Heart right ventricle (tissue), 16 donors: ENCODE results near the gene CDH10. TPM values are rescaled to one million over a fixed set of nuclear protein-coding genes. Genes with fewer than 3 reads are reported as not detected.

Source experiments
- ATAC-seq, 8 donors: fragments of 200-7000 bp; cut with Tn5 transposase; one replicate each; pipeline ENCODE4 v1.9.1; 2020; ENCODE audit warnings: mild to moderate bottlenecking in 8 of 8, moderate library complexity in 8 of 8, moderate number of reproducible peaks in 1 of 8
- DNase-seq, 2 donors: peaks; one replicate each; pipeline ENCODE4 v3.0.0-alpha.2; 2020
- H3K27ac ChIP-seq, 10 donors: fragments of 200-600 bp; sonication (generic) in 2 of 10; one replicate each; pipeline versions ENCODE4 v1.5.0 to v1.8.0; 2020 to 2022; ENCODE audit warnings: mild to moderate bottlenecking in 3 of 10
- H3K27me3 ChIP-seq, 7 donors: fragments of 200-600 bp; one replicate each; pipeline ENCODE4 v1.8.0; 2021 to 2022; ENCODE audit warnings: mild to moderate bottlenecking in 2 of 7
- H3K36me3 ChIP-seq, 9 donors: fragments of 200-600 bp; sonication (generic) in 1 of 9; one replicate each; pipeline versions ENCODE4 v1.5.0 to v1.8.0; 2020 to 2022; ENCODE audit warnings: mild to moderate bottlenecking in 2 of 9
- H3K4me1 ChIP-seq, 9 donors: fragments of 200-600 bp; sonication (generic) in 1 of 9; one replicate each; pipeline versions ENCODE4 v1.5.0 to v1.8.0; 2020 to 2022; ENCODE audit warnings: mild to moderate bottlenecking in 4 of 9
- H3K4me3 ChIP-seq, 10 donors: fragments of 200-600 bp; sonication (generic) in 2 of 10; one replicate each; pipeline versions ENCODE4 v1.5.0 to v1.8.0; 2020 to 2022; ENCODE audit warnings: mild to moderate bottlenecking in 7 of 10, moderate library complexity in 2 of 10
- H3K9me3 ChIP-seq, 11 donors: fragments of 200-600 bp in 10 of 11; sonication (generic) in 2 of 11; one replicate each; pipeline versions ENCODE4 v1.5.0 to v1.8.0; 2013 to 2022; ENCODE audit warnings: mild to moderate bottlenecking in 2 of 11, control low read depth in 1 of 11, moderate library complexity in 1 of 11
- CTCF ChIP-seq, 9 donors: fragments of 200-600 bp; sonication (generic) in 2 of 9; IDR thresholded peaks; one replicate each; pipeline versions ENCODE4 v1.5.0 to v1.8.0; 2021 to 2022; ENCODE audit warnings: antibody characterized with exemption in 9 of 9, mild to moderate bottlenecking in 5 of 9, moderate library complexity in 1 of 9
- WGBS, 2 donors: extraction: QIAGEN DNeasy Blood & Tissue Kit; methylation state at CpG; one replicate each; pipeline ENCODE4 v1.1.7; 2013; ENCODE audit warnings: inconsistent platforms in 1 of 2; 5-methylcytosine and 5-hydroxymethylcytosine counted together
- intact Hi-C, 10 donors: fragments of 100-400 bp; cut with DNase I; formaldehyde crosslinking; loops; one replicate each; pipeline versions ENCODE4 v1.11.1 to v1.14.2; 2022
- polyA plus RNA-seq, 2 donors: library from polyadenylated mRNA; stranded (reverse); fragments of 200-250 nt; gene quantifications; one replicate each; pipeline ENCODE4 v1.2.3, GENCODE V29; 2013
- total RNA-seq, 10 donors: library from RNA; stranded (reverse); fragmentation: NEBNext Ultra II Directional in 3 of 10; extraction: Animal tissue kit (Norgen Biotek cat#: 25700) in 3 of 10; gene quantifications; one replicate each; pipeline versions ENCODE4 v1.2.1 to v1.2.4, GENCODE V29; 2021 to 2023
- donor health status: Arrhythmogenic right ventricular cardiomyopathy.
- donor health status: ischemic (EF 13 %, LVEDD 7.1; RV severe dilation, severe dysfunction).
- donor health status: healthy with polysubstance abuse.
- donor health status: DM: no; HTN: yes; CAD: no.
- donor health status: DM: no; HTN: no; CAD: no.
- donor health status: ischemic (EF 25% LVEDD 6.9; RV normal size, moderate dysfunction).
- donor health status: ischemic (EF 25% LVEDD 5.7; RV mildly dilated, moderate dysfunction).
- donor health status: healthy.
- donor health status: DM: yes; HTN: yes; CAD: no.
- donor health status: Ischemic cardiomyopathy.
- donor health status: ischemic (EF 35%, LVEDD 5.7; RV mildly dilated, moderate dysfunction).
- donor health status: nonischemic (EF 11% LVEDD 7.7; RV severe dilation, severe dysfunction).
- donor health status: DM: yes; HTN: yes; CAD: no.
- donor health status: PGD.
- donor health status: ischemic (EF 29% LVEDD 5.4; RV normal size, mild dysfunction).
- donor health status: nonischemic (EF 23%, LVEDD 6.1; RV moderate dilation, normal function).

Gene CDH10
- total and polyA plus RNA-seq, 12 donors: 0.08 TPM; not detected in 11

- H3K27ac ChIP-seq: no peak overlapping the region
- no peaks in the 10 kb centered on the region for H3K4me1 ChIP-seq
- H3K36me3 ChIP-seq: no peaks in the 10 kb centered on the region
- DNase-seq (no peak), ATAC-seq (no peak)
- intact Hi-C loops: no loop called here
- H3K27me3 ChIP-seq: no peaks in the 10 kb centered on the region
- TF ChIP-seq CTCF (IDR thresholded peaks at IDR 0.05): no peak
- no peak overlapping the region for H3K4me3 ChIP-seq
- peaks cover 0 to 8% (median 0%) of the 10 kb centered on the region in 11 donors for H3K9me3 ChIP-seq
- 78 to 85% methylated on average over 1 of the region's 1 CpG for WGBS, 2 donors
These were observed 106.4 kb downstream of the CDH10 start for GRCh38 chr5:24538346-24538745.

GRCh38 chr5:24535646-24536045 lies 109.1 kb downstream of the CDH10 start:
- no peaks in the 10 kb centered on the region for H3K27me3 ChIP-seq
- H3K36me3 ChIP-seq: no peaks in the 10 kb centered on the region
- no peak overlapping the region for H3K4me3 ChIP-seq
- intact Hi-C loops: no loop called here
- DNase-seq (no peak), ATAC-seq (no peak)
- no peak for TF ChIP-seq CTCF (IDR thresholded peaks at IDR 0.05)
- no peak overlapping the region for H3K27ac ChIP-seq
- 63 to 65% methylated on average over 2 of the region's 2 CpGs for WGBS, 2 donors
- H3K4me1 ChIP-seq: no peaks in the 10 kb centered on the region
- H3K9me3 ChIP-seq: no peaks in the 10 kb centered on the region

GRCh38 chr5:24530906-24531305 lies 113.9 kb downstream of the CDH10 start:
- H3K36me3 ChIP-seq: no peaks in the 10 kb centered on the region
- 83 to 89% methylated on average over 1 of the region's 1 CpG for WGBS, 2 donors
- H3K4me1 ChIP-seq: no peaks in the 10 kb centered on the region
- no peaks in the 10 kb centered on the region for H3K27me3 ChIP-seq
- intact Hi-C loops: no loop called here
- no peaks in the 10 kb centered on the region for H3K9me3 ChIP-seq
- H3K4me3 ChIP-seq: no peak overlapping the region
- ATAC-seq (no peak), DNase-seq (no peak)
- H3K27ac ChIP-seq: no peak overlapping the region
- TF ChIP-seq CTCF (IDR thresholded peaks at IDR 0.05): no peak

GRCh38 chr5:24525414-24525813 lies 119.4 kb downstream of the CDH10 start:
- Histone ChIP-seq H3K4me1 (no peaks in the 10 kb centered on the region), H3K36me3 (no peaks in the 10 kb centered on the region), H3K9me3 (no peaks in the 10 kb centered on the region), H3K4me3 (no peak overlapping the region), H3K27me3 (no peaks in the 10 kb centered on the region), H3K27ac (no peak overlapping the region)
- DNase-seq: no peak
- ATAC-seq: no peak
- no peak for TF ChIP-seq CTCF (IDR thresholded peaks at IDR 0.05)
- 68 to 85% methylated on average over 7 of the region's 7 CpGs for whole genome bisulfite sequencing, 2 donors
- intact Hi-C loops: no loop called here

- no peaks in the 10 kb centered on the region for H3K9me3 ChIP-seq
- intact Hi-C loops: no loop called here
These were observed 132.4 kb downstream of the CDH10 start for GRCh38 chr5:24512423-24512822.

More at GRCh38 chr5:24512423-24512822, 132.4 kb downstream of the CDH10 start:
- Histone ChIP-seq H3K4me3 (no peak overlapping the region), H3K36me3 (no peaks in the 10 kb centered on the region), H3K4me1 (no peaks in the 10 kb centered on the region), H3K27ac (no peak overlapping the region), H3K27me3 (no peaks in the 10 kb centered on the region)
- TF ChIP-seq CTCF (IDR thresholded peaks at IDR 0.05): no peak
- ATAC-seq: no peak
- no peak for DNase-seq
